HepG2 (cell line): ENCODE data around the gene GPR15LG.

ENCODE experiments used
- RFX5 ChIP-seq: IDR thresholded peaks from 2 replicates; pipeline ENCODE4 v1.6.1; 2011; ENCODE audit warnings: low read depth, low read length, improper control_type of control experiment
- ZBTB7A ChIP-seq: sonication (generic); formaldehyde crosslinking; IDR thresholded peaks from 2 replicates; pipeline ENCODE4 v1.8.0; 2022; ENCODE audit warnings: mild to moderate bottlenecking, missing genetic modification reagents
- TF ChIP-seq, protein P1 (sequence below): sonication (generic); formaldehyde crosslinking; IDR thresholded peaks from 2 replicates; pipeline ENCODE4 v1.5.0; 2020; ENCODE audit warnings: mild to moderate bottlenecking, missing genetic modification reagents, moderate library complexity

DNA sequence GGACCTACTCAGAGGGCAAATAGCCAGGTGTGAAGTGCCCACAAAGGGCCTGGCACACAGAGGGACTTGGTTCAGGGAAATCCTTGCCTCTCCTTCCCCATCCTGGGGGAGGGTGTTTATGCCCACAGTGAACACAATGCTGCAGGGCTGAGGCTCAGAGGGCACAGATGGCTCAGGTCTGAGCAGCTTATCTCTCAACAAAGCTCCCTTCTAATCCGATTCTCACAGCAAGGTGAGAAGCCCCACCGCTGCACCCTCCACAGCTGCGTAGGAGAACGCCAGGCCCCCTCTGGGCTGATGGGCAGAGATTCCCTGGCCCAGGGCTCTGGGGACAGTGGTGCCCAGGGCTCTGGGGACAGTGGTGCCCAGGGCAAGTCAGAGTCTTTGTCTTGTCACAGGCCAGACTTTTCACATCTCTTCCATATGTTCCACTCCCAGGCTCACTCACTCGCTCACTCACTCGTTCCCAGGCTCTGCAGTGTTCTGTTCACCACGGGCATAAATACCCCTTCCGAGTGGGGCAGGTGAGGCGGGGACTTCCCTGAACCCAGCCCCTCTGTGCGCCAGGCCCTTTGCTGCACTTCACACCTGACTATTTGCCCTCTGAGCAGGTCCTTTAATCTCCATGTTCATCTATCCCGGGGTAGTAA lies 12.1 kb downstream of the GPR15LG start:
- TF ChIP-seq RFX5 (no peak), ZBTB7A (CRISPR knock-in tag) (no peak)
- TF ChIP-seq, protein P1, sequence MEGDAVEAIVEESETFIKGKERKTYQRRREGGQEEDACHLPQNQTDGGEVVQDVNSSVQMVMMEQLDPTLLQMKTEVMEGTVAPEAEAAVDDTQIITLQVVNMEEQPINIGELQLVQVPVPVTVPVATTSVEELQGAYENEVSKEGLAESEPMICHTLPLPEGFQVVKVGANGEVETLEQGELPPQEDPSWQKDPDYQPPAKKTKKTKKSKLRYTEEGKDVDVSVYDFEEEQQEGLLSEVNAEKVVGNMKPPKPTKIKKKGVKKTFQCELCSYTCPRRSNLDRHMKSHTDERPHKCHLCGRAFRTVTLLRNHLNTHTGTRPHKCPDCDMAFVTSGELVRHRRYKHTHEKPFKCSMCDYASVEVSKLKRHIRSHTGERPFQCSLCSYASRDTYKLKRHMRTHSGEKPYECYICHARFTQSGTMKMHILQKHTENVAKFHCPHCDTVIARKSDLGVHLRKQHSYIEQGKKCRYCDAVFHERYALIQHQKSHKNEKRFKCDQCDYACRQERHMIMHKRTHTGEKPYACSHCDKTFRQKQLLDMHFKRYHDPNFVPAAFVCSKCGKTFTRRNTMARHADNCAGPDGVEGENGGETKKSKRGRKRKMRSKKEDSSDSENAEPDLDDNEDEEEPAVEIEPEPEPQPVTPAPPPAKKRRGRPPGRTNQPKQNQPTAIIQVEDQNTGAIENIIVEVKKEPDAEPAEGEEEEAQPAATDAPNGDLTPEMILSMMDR (CRISPR knock-in tag): no peak
